WTC11 (cell line): ENCODE results near the gene CDK6. TPM values are rescaled to one million over a fixed set of nuclear protein-coding genes. Genes with fewer than 3 reads are reported as not detected.

Source experiments
- ATAC-seq: fragments of 200-7000 bp; cut with Tn5 transposase; 2 replicates; pipeline ENCODE4 v1.10.0; 2021; ENCODE audit warnings: mild to moderate bottlenecking, moderate library complexity
- CTCF ChIA-PET: fragments of 300-600 bp; sonication (Branson Sonifier 250); formaldehyde crosslinking; loops from one replicate; lab custom pipeline; 2021; ENCODE audit warnings: antibody characterized with exemption; lab: Charles Lee
- POLR2A ChIA-PET: fragments of 350-600 bp; sonication (Branson Sonifier 250); formaldehyde crosslinking; loops from one replicate; lab custom pipeline; 2021; ENCODE audit warnings: antibody characterized with exemption; lab: Charles Lee
- DNase-seq: peaks from one replicate; pipeline ENCODE4 v3.0.0; 2021; ENCODE audit warnings: low spot score
- H3K27ac Mint-ChIP-seq: 2 replicates; pipeline ENCODE4 v1.8.0; 2021; ENCODE audit warnings: mixed read lengths
- H3K27me3 Mint-ChIP-seq: 2 replicates; pipeline ENCODE4 v1.8.0; 2021; ENCODE audit warnings: low read depth, mild to moderate bottlenecking, moderate library complexity, mixed read lengths
- H3K36me3 Mint-ChIP-seq: 2 replicates; pipeline ENCODE4 v1.8.0; 2021; ENCODE audit warnings: mixed read lengths
- H3K4me1 Mint-ChIP-seq: 2 replicates; pipeline ENCODE4 v1.8.0; 2022; ENCODE audit warnings: mixed read lengths
- H3K4me3 Mint-ChIP-seq: 2 replicates; pipeline ENCODE4 v1.8.0; 2021; ENCODE audit warnings: mild to moderate bottlenecking, moderate library complexity, mixed read lengths
- H3K9me3 Mint-ChIP-seq: 2 replicates; pipeline ENCODE4 v1.8.0; 2021; ENCODE audit warnings: mixed read lengths
- ESRRA ChIP-seq: sonication (generic); formaldehyde crosslinking; IDR thresholded peaks from 2 replicates; pipeline ENCODE4 v1.8.1; 2022; ENCODE audit warnings: mild to moderate bottlenecking, missing genetic modification reagents, borderline replicate concordance
- FOXP1 ChIP-seq: sonication (generic); formaldehyde crosslinking; IDR thresholded peaks from 2 replicates; pipeline ENCODE4 v1.8.0; 2022; ENCODE audit warnings: missing genetic modification reagents, mild to moderate bottlenecking, moderate library complexity, borderline replicate concordance
- GABPB1 ChIP-seq: sonication (generic); formaldehyde crosslinking; IDR thresholded peaks from 2 replicates; pipeline ENCODE4 v1.8.1; 2023; ENCODE audit warnings: mild to moderate bottlenecking, missing genetic modification reagents
- JUN ChIP-seq: sonication (generic); formaldehyde crosslinking; IDR thresholded peaks from 2 replicates; pipeline ENCODE4 v1.8.0; 2023; ENCODE audit warnings: mild to moderate bottlenecking, missing genetic modification reagents
- KAT7 ChIP-seq: sonication (generic); formaldehyde crosslinking; IDR thresholded peaks from 2 replicates; pipeline ENCODE4 v1.8.1; 2023; ENCODE audit warnings: missing genetic modification reagents, mild to moderate bottlenecking, borderline replicate concordance
- MYBL2 ChIP-seq: sonication (generic); formaldehyde crosslinking; IDR thresholded peaks from 2 replicates; pipeline ENCODE4 v1.8.1; 2023; ENCODE audit warnings: mild to moderate bottlenecking, moderate library complexity, missing genetic modification reagents
- NFE2L1 ChIP-seq: sonication (generic); formaldehyde crosslinking; IDR thresholded peaks from 2 replicates; pipeline ENCODE4 v1.8.1; 2023; ENCODE audit warnings: missing genetic modification reagents
- SP1 ChIP-seq: sonication (generic); formaldehyde crosslinking; conservative IDR thresholded peaks from 2 replicates; pipeline ENCODE4 v1.8.1; 2022; ENCODE audit warnings: missing genetic modification reagents
- ZBTB21 ChIP-seq: sonication (generic); formaldehyde crosslinking; IDR thresholded peaks from 2 replicates; pipeline ENCODE4 v1.8.1; 2023; ENCODE audit warnings: mild to moderate bottlenecking, missing genetic modification reagents, borderline replicate concordance
- ZNF232 ChIP-seq: sonication (generic); formaldehyde crosslinking; IDR thresholded peaks from 2 replicates; pipeline ENCODE4 v1.8.0; 2022; ENCODE audit warnings: mild to moderate bottlenecking, missing genetic modification reagents
- ZNF416 ChIP-seq: fragments of 250-450 bp; sonication (Bioruptor Pico); IDR thresholded peaks from 2 replicates; pipeline ENCODE4 v1.9.0; 2021; ENCODE audit warnings: mild to moderate bottlenecking, inconsistent platforms
- ZNF671 ChIP-seq: fragments of 250-450 bp; sonication (Bioruptor Pico); IDR thresholded peaks from 2 replicates; pipeline ENCODE4 v1.8.0; 2021; ENCODE audit warnings: mild to moderate bottlenecking
- total RNA-seq: library from RNA; stranded (reverse); gene quantifications from 3 replicates; pipeline ENCODE4 v1.2.3, GENCODE V29; 2021
- TF ChIP-seq, protein P1 (sequence below): sonication (generic); formaldehyde crosslinking; IDR thresholded peaks from 2 replicates; pipeline ENCODE4 v1.8.1; 2022; ENCODE audit warnings: mild to moderate bottlenecking, moderate library complexity, missing genetic modification reagents
- TF ChIP-seq, protein P2 (sequence below): fragments of 200-600 bp; IDR thresholded peaks from 2 replicates; pipeline ENCODE4 v1.8.0; 2022; ENCODE audit warnings: antibody characterized with exemption
- TF ChIP-seq, protein P3 (sequence below): sonication (generic); formaldehyde crosslinking; IDR thresholded peaks from 2 replicates; pipeline ENCODE4 v1.8.0; 2022; ENCODE audit warnings: mild to moderate bottlenecking, missing genetic modification reagents
- TF ChIP-seq, protein P4 (sequence below): sonication (generic); formaldehyde crosslinking; IDR thresholded peaks from 2 replicates; pipeline ENCODE4 v1.8.1; 2023; ENCODE audit warnings: mild to moderate bottlenecking, moderate library complexity, missing genetic modification reagents
- TF ChIP-seq, protein P5 (sequence below): fragments of 250-450 bp; sonication (Bioruptor Pico); conservative IDR thresholded peaks from 2 replicates; pipeline ENCODE4 v1.9.0; 2021; ENCODE audit warnings: mild to moderate bottlenecking
- TF ChIP-seq, protein P6 (sequence below): sonication (generic); formaldehyde crosslinking; IDR thresholded peaks from 2 replicates; pipeline ENCODE4 v1.8.0; 2022; ENCODE audit warnings: missing genetic modification reagents
- TF ChIP-seq, protein P7 (sequence below): sonication (generic); formaldehyde crosslinking; IDR thresholded peaks from 2 replicates; pipeline ENCODE4 v1.8.1; 2022; ENCODE audit warnings: low read depth, missing genetic modification reagents, borderline replicate concordance
- TF ChIP-seq, protein P8 (sequence below): sonication (generic); formaldehyde crosslinking; IDR thresholded peaks from 2 replicates; pipeline ENCODE4 v1.8.1; 2022; ENCODE audit warnings: mild to moderate bottlenecking, missing genetic modification reagents, moderate library complexity, borderline replicate concordance

CDK6 gene
- total RNA-seq, 1 experiment from 2014 or later = 47.2 TPM

DNA sequence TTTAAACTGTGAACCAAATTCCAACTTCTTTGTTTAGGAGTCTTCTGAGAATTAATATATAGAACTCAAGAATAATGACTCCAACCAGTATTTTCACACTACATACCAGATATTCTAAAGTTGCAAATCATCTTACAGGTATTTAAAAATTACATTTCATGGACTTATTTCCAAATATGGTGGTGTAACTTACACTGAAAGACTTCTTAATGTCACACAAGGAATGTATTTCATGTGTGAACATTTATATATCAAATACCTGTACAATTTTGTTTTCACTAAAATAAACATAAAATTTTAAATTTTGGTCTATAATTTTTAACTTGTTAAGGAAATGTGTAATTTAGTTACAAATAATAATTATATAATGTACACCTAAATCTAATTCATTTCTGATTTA lies 2.6 kb upstream of the CDK6 start (continued):
- TF ChIP-seq, protein P1, sequence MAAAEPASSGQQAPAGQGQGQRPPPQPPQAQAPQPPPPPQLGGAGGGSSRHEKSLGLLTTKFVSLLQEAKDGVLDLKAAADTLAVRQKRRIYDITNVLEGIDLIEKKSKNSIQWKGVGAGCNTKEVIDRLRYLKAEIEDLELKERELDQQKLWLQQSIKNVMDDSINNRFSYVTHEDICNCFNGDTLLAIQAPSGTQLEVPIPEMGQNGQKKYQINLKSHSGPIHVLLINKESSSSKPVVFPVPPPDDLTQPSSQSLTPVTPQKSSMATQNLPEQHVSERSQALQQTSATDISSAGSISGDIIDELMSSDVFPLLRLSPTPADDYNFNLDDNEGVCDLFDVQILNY (CRISPR knock-in tag) = no peak
- TF ChIP-seq, protein P2, sequence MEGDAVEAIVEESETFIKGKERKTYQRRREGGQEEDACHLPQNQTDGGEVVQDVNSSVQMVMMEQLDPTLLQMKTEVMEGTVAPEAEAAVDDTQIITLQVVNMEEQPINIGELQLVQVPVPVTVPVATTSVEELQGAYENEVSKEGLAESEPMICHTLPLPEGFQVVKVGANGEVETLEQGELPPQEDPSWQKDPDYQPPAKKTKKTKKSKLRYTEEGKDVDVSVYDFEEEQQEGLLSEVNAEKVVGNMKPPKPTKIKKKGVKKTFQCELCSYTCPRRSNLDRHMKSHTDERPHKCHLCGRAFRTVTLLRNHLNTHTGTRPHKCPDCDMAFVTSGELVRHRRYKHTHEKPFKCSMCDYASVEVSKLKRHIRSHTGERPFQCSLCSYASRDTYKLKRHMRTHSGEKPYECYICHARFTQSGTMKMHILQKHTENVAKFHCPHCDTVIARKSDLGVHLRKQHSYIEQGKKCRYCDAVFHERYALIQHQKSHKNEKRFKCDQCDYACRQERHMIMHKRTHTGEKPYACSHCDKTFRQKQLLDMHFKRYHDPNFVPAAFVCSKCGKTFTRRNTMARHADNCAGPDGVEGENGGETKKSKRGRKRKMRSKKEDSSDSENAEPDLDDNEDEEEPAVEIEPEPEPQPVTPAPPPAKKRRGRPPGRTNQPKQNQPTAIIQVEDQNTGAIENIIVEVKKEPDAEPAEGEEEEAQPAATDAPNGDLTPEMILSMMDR = no peak
- no peak for TF ChIP-seq ZNF416 (CRISPR knock-in tag)
- TF ChIP-seq, protein P3, sequence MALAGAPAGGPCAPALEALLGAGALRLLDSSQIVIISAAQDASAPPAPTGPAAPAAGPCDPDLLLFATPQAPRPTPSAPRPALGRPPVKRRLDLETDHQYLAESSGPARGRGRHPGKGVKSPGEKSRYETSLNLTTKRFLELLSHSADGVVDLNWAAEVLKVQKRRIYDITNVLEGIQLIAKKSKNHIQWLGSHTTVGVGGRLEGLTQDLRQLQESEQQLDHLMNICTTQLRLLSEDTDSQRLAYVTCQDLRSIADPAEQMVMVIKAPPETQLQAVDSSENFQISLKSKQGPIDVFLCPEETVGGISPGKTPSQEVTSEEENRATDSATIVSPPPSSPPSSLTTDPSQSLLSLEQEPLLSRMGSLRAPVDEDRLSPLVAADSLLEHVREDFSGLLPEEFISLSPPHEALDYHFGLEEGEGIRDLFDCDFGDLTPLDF (CRISPR knock-in tag) = no peak
- TF ChIP-seq, protein P4, sequence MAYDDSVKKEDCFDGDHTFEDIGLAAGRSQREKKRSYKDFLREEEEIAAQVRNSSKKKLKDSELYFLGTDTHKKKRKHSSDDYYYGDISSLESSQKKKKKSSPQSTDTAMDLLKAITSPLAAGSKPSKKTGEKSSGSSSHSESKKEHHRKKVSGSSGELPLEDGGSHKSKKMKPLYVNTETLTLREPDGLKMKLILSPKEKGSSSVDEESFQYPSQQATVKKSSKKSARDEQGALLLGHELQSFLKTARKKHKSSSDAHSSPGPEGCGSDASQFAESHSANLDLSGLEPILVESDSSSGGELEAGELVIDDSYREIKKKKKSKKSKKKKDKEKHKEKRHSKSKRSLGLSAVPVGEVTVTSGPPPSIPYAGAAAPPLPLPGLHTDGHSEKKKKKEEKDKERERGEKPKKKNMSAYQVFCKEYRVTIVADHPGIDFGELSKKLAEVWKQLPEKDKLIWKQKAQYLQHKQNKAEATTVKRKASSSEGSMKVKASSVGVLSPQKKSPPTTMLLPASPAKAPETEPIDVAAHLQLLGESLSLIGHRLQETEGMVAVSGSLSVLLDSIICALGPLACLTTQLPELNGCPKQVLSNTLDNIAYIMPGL (CRISPR knock-in tag) = no peak
- no peak for TF ChIP-seq MYBL2
- TF ChIP-seq JUN (CRISPR knock-in tag) = no peak
- TF ChIP-seq, all 79 proteins: peak for 0

DNA sequence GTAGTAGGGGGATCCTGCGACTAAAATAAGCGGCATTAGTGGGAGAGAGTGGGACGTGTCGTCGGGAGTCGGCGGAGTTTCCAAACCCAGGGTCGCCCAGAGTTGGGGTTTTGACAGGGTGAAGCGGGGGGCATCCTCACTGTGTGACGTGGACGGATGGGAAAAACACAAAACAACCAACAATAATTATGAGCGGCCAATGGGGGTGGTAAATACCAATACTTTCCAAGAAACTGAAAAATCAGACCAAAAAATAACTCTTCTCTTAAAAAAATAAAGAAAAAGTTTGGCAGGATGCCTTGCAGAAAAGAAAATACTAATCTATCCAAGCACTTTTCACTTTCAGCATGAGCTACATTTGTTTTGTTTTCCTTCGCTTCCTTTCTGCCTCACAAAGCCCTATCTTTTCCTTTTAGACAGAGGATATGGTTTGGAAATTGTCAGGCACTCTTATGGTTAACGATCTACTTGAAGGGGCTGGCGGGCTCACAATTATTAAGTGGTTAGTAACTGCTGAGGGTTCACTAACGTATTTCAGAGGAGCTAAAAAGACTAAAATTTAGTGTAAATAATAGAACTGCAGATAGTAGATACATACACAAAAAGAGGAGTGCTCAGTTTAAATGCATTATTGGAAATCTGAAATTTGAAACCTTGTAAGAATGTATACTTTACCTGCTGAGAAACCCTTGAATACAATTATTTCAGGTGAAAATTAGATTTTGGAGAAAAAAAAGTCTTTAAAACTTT lies 802 bp upstream of the CDK6 start:
- no peak for ATAC-seq
- TF ChIP-seq SP1 = no peak
- no peak for TF ChIP-seq ZNF232 (CRISPR knock-in tag)
- TF ChIP-seq NFE2L1 = no peak
- no peak for TF ChIP-seq KAT7 (CRISPR knock-in tag)
- no peak for TF ChIP-seq ZNF671
- TF ChIP-seq JUN (CRISPR knock-in tag) = no peak
- TF ChIP-seq, protein P5, sequence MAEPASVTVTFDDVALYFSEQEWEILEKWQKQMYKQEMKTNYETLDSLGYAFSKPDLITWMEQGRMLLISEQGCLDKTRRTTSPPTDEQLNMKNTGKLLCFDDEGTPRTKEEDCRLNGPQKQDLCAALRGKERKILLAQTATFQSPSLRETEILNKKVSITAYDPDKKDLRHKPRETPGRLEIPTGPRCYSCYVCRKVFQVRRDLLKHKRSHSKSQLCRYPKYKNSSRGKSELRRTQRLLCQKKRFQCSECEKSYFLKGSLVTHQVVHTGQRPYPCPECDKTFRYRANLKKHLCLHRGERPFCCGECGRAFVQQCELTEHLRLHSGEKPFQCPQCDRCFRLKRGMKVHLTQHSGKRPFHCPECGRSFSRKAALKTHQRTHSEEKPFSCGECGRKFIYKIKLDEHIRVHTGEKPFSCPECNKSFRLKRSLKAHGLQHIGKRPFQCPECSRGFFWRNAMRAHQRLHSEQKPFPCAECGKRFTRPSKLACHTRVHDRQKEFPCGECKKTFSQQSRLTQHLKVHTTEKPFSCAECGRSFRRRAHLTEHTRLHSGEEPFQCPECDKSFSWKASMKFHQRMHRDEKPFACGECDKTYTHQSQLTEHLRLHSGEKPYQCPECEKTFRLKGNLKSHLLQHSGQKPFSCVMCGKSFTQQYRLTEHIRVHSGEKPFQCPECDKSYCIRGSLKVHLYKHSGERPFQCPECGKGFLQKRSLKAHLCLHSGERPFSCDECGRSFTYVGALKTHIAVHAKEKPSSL (CRISPR knock-in tag) = no peak
- TF ChIP-seq, protein P6, sequence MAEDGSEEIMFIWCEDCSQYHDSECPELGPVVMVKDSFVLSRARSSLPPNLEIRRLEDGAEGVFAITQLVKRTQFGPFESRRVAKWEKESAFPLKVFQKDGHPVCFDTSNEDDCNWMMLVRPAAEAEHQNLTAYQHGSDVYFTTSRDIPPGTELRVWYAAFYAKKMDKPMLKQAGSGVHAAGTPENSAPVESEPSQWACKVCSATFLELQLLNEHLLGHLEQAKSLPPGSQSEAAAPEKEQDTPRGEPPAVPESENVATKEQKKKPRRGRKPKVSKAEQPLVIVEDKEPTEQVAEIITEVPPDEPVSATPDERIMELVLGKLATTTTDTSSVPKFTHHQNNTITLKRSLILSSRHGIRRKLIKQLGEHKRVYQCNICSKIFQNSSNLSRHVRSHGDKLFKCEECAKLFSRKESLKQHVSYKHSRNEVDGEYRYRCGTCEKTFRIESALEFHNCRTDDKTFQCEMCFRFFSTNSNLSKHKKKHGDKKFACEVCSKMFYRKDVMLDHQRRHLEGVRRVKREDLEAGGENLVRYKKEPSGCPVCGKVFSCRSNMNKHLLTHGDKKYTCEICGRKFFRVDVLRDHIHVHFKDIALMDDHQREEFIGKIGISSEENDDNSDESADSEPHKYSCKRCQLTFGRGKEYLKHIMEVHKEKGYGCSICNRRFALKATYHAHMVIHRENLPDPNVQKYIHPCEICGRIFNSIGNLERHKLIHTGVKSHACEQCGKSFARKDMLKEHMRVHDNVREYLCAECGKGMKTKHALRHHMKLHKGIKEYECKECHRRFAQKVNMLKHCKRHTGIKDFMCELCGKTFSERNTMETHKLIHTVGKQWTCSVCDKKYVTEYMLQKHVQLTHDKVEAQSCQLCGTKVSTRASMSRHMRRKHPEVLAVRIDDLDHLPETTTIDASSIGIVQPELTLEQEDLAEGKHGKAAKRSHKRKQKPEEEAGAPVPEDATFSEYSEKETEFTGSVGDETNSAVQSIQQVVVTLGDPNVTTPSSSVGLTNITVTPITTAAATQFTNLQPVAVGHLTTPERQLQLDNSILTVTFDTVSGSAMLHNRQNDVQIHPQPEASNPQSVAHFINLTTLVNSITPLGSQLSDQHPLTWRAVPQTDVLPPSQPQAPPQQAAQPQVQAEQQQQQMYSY (CRISPR knock-in tag) = no peak
- no peak for TF ChIP-seq FOXP1
- TF ChIP-seq, protein P7, sequence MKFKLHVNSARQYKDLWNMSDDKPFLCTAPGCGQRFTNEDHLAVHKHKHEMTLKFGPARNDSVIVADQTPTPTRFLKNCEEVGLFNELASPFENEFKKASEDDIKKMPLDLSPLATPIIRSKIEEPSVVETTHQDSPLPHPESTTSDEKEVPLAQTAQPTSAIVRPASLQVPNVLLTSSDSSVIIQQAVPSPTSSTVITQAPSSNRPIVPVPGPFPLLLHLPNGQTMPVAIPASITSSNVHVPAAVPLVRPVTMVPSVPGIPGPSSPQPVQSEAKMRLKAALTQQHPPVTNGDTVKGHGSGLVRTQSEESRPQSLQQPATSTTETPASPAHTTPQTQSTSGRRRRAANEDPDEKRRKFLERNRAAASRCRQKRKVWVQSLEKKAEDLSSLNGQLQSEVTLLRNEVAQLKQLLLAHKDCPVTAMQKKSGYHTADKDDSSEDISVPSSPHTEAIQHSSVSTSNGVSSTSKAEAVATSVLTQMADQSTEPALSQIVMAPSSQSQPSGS = no peak
- no peak for TF ChIP-seq ZBTB21 (CRISPR knock-in tag)
- no peak for TF ChIP-seq ESRRA (CRISPR knock-in tag)
- TF ChIP-seq GABPB1 (CRISPR knock-in tag) = no peak
- TF ChIP-seq, protein P8, sequence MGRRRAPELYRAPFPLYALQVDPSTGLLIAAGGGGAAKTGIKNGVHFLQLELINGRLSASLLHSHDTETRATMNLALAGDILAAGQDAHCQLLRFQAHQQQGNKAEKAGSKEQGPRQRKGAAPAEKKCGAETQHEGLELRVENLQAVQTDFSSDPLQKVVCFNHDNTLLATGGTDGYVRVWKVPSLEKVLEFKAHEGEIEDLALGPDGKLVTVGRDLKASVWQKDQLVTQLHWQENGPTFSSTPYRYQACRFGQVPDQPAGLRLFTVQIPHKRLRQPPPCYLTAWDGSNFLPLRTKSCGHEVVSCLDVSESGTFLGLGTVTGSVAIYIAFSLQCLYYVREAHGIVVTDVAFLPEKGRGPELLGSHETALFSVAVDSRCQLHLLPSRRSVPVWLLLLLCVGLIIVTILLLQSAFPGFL (CRISPR knock-in tag) = no peak

More for the DNA sequence above, 802 bp upstream of the CDK6 start:
- Mint-ChIP-seq H3K36me3 (no peaks in the 10 kb centered on the region), H3K4me1 (peaks cover 23% of the 10 kb centered on the region), H3K9me3 (no peaks in the 10 kb centered on the region), H3K27me3 (peaks cover 27% of the 10 kb centered on the region), H3K4me3 (peak overlapping the region; percentile 93), H3K27ac (peak overlapping the region; percentile 57; the same call in 1 of the 2 replicates)
- ChIA-PET POLR2A (interaction anchor here (1.0 kb wide), 1 partner anchor 309 kb away, joined by 3 read pairs; the partner anchor contains the start of genes PEX1 and RBM48), CTCF (interaction anchor here (0.6 to 2.2 kb wide), 9 partner anchors 24 to 559 kb away, joined by 3 to 8 read pairs (median 4); partner anchors contain the start of genes PEX1 and RBM48)
- no peak for DNase-seq
